Stomach (tissue), 4 donors: ENCODE data around the gene NFIL3.
"Not testable (repeated sequence)": the region's sequence is repeated elsewhere in the genome, so short reads cannot be mapped to it uniquely, and the experiment has no call there.

Source experiments
- EP300 ChIP-seq: sonication (generic); formaldehyde crosslinking; IDR thresholded peaks from one replicate; pipeline ENCODE4 v1.6.1; 2017; ENCODE audit warnings: antibody characterized with exemption
- POLR2A ChIP-seq, 4 donors: fragments of 450-650 bp; IDR thresholded peaks; one replicate each; pipeline ENCODE4 v1.6.1; 2016; ENCODE audit warnings: antibody characterized with exemption in 4 of 4, control low read depth in 2 of 4, mild to moderate bottlenecking in 1 of 4, moderate library complexity in 1 of 4
- POLR2AphosphoS5 ChIP-seq, 3 donors: sonication (generic); formaldehyde crosslinking; IDR thresholded peaks; one replicate each; pipeline ENCODE4 v1.6.1; 2016; ENCODE audit warnings: antibody characterized with exemption in 3 of 3
- TF ChIP-seq, protein P1 (sequence below), 7 experiments: fragments of 450-650 bp in 4 of 7; fragments of 200-600 bp in 3 of 7; sonication (generic) in 3 of 7; IDR thresholded peaks; one replicate each; pipeline ENCODE4 v1.5.1; 2016 to 2019; ENCODE audit warnings: antibody characterized with exemption in 7 of 7, control low read depth in 2 of 7, mild to moderate bottlenecking in 1 of 7

DNA sequence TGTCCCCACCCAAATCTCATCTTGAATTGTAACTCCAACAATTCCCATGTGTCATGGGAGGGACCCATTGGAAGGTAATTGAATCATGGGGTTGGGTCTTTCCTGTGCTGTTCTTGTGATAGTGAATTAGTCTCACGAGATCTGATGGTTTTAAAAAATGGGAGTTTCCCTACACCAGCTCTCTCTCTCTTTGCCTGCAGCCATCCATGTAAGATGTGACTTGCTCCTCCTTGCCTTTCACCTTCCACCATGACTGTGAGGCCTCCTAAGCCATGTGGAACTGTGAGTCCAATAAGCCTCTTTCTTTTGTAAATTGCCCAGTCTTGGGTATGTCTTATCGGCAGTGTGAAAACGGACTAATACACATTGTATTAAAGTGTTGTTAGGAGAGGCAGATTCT is 45.6 kb downstream of the NFIL3 start:
- TF ChIP-seq, protein P1, sequence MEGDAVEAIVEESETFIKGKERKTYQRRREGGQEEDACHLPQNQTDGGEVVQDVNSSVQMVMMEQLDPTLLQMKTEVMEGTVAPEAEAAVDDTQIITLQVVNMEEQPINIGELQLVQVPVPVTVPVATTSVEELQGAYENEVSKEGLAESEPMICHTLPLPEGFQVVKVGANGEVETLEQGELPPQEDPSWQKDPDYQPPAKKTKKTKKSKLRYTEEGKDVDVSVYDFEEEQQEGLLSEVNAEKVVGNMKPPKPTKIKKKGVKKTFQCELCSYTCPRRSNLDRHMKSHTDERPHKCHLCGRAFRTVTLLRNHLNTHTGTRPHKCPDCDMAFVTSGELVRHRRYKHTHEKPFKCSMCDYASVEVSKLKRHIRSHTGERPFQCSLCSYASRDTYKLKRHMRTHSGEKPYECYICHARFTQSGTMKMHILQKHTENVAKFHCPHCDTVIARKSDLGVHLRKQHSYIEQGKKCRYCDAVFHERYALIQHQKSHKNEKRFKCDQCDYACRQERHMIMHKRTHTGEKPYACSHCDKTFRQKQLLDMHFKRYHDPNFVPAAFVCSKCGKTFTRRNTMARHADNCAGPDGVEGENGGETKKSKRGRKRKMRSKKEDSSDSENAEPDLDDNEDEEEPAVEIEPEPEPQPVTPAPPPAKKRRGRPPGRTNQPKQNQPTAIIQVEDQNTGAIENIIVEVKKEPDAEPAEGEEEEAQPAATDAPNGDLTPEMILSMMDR (IDR thresholded peaks at IDR 0.05), result not testable (repeated sequence)
- TF ChIP-seq EP300; POLR2AphosphoS5 (IDR thresholded peaks at IDR 0.05); POLR2A (IDR thresholded peaks at IDR 0.05): not testable (repeated sequence)
